Activated naive CD8-positive, alpha-beta T cell treated with anti-CD3 and anti-CD28 coated beads, Interleukin-2, amount 50 U/mL, for 16 hours (primary cell): ENCODE measurements around the gene ZC3H18.

Experiments
- DNase-seq: peaks from one replicate; pipeline ENCODE4 v3.0.0-alpha.2; 2020; ENCODE audit warnings: low read depth, low spot score

Gene ZC3H18

DNA sequence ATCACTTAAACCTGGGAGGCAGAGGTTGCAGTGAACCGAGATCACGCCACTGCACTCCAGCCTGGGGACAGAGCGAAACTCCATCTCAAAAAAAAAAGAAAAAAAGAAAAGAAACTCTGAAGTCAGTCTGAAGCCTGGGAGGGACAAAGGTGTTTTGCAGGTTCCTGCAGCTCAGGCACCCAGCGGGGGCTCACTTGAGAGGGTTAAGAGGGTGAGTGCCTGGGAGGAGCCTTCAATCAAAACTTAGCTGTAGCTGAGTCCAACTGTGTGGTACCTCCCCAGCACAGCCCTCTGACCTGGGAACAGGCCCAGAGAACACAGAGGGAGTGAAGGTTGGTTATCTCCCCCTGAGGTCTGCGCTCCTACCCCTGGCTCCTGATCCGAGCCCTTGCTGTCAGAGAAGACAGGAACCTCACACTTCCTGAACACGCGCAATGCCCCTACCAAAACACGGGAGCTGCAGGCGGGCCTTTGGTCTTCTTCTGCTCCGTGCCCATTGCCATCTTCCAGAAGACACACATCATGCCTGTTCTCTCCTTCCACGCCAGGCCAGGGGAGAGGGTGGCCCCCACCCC is 20.4 kb upstream of the ZC3H18 start:
- no peak for DNase-seq

DNA sequence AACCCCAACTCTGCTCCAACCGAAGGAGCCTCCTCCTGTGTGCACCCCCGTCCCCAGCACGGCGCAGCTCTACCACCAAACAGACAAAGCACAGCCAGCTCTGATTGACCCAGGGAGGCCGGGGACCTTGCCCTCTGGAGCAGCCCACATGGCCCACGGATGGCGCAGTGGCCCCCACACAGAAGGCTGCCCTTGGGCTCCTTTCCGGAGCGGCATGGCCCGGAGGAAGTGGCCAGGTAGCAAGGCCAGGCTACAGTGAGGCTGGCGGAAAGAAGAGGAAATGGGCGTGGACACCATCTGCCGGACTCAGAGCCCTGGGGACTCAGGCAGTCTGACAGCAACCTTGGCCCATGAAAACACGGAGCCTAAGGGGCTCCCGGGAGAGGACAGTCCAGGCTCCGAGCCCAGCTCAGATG is 19.9 kb upstream of the ZC3H18 start:
- no peak for DNase-seq

DNA sequence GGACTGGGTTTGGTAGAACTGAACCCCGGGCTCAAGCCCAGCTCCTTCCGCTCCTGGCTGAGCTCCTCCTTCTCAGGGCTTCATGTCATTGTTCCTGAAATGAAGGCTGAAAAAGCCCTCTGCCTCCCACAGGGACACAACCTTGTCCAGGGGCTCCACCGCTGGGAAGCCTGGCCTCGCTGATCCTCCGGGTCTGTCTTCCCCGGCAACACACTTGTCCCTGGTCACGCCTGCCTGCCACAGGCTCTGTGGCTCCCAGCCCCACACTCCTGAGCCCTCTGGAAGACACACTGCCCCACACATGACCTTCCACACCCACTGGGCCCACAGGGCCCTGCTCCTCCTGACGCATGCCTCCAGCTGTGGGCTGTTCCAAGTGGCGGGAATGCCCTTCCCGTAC is 18.0 kb upstream of the ZC3H18 start:
- DNase-seq = no peak

DNA sequence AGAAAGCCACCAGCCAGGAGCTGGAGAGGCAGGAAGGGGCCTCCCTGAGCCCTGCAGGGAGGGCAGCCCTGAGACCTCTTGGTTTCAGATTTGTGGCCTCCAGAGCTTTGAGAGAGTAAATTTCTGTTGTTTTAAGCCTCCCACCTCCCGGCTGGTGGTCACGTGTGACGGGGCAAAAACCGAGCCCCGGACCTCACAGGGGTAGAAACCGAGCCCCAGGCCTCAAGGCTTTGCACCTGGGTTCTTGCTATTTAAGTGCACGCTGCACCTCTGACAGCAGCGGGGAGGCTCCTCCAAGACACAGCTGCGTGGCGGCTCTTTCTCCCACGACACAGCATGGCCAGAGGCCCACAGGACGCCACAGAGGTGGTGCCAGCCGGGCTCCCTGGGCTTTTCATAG is 17.4 kb upstream of the ZC3H18 start:
- no peak for DNase-seq

- no peak for DNase-seq
Measured at GRCh38 chr16:88553739-88554138, 16.5 kb upstream of the ZC3H18 start.

DNA sequence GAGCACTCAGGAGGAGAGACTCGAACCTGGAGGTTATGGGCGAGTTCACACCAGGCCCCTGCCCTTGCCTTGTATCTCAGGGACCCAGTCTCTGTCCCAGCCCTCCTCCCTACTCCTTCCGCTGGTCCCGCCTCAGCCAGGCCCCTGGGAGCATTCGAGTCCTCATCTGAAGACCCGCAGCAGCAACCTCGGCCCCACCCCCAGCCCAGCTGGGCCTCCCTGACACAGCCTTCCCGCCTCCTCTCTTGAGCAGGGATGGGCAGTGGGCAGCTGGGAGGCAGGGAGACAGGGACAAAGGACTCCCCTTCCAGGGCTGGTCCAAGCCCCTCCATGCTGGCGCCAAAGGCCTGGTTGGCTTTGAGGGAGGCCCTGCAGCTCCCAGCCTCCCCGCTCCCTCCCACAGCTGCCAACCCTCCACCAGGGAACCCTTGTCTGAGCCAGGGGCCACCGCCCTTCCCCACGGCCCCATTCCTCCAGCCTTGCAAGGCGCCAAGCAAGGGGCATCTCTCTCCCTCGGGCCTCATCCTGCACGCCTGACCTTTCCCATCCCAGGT is 15.4 kb upstream of the ZC3H18 start:
- DNase-seq = no peak

- DNase-seq = no peak
Measured at GRCh38 chr16:88556294-88556988, 13.8 kb upstream of the ZC3H18 start.

- DNase-seq = no peak
Measured at GRCh38 chr16:88558457-88559442, 11.5 kb upstream of the ZC3H18 start.

DNA sequence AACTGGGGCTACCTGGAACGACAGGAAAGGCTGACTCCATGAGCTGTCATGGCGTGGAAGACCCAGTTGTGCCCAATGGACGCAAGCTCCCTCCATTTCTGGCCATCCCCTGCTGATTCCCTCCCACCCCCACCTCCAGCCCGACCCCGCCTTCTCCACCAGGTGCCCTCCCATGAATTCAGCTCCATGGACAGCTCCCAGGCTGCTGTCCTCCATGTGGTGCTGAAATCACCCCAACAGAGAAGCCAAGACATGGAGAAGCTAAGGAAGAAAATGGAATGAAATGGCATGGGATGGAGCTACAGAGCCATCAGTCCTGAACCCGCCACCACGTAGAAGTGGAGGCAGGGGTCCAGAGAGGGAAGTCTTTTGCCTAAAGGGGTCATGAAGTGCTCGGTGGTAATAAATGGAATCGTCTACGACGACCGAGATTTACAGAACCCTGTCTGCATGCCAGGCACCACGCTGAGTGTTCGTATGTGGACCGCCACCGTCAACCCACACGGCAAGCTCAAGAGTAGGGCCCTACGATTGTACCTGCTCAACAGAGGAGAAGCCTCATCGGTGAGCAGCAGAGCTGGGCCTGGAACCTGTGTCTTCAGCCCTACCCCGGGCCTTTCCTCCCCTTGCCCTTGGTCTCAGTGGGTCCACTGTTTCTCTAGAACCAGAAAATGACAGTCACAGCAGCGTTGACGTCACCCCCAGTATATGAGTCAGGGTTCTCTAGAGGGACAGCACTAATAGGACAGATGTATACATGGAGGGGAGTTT is 9.3 kb upstream of the ZC3H18 start:
- no peak for DNase-seq

- DNase-seq = peak; percentile 31
Measured at GRCh38 chr16:88561485-88562359, 8.5 kb upstream of the ZC3H18 start.

- DNase-seq = no peak
Measured at GRCh38 chr16:88566158-88566557, 4.0 kb upstream of the ZC3H18 start.

GRCh38 chr16:88568710-88569613 is 1.2 kb upstream of the ZC3H18 start:
- DNase-seq = no peak

DNA sequence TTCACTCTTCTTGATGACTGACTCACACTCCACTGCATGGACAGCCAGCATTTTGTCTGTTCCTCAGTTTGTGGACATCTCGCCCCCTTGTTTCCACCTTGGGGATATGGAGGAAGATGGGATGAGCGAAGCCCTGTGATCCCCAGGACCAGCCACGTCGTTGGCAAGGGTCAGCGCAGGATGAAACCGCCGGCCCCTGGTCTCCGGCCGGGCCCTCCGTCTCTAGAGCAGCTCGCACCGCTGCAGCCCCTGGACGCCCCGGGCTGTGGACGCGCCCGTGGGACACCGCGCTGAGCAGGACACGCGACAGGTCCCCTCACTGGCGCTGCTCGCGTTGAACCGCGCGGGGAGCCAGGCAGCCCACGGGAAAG is 604 bp upstream of the ZC3H18 start:
- DNase-seq = no peak

- DNase-seq = no peak
Measured at GRCh38 chr16:88570691-88571092, 489 bp downstream of the ZC3H18 start.

DNA sequence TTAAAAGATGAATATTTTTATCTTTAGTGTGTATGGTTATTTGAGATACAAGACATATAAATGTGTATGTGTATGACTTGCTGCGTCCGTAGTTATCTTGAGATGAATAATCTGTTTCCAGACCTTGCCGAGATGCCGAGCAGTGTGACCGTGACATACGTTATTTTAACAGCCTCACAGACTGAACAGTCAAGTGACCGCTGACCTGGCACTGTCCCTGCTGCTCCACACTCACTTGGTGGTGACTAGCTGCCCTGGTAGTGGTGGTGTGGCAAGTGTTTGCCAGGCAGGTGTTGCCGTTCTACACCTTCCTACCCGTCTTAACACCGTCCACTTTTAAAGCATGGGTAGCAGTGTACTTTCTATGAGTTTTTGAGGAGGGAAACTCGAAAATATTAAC is 5.0 kb downstream of the ZC3H18 start:
- DNase-seq = no peak

DNA sequence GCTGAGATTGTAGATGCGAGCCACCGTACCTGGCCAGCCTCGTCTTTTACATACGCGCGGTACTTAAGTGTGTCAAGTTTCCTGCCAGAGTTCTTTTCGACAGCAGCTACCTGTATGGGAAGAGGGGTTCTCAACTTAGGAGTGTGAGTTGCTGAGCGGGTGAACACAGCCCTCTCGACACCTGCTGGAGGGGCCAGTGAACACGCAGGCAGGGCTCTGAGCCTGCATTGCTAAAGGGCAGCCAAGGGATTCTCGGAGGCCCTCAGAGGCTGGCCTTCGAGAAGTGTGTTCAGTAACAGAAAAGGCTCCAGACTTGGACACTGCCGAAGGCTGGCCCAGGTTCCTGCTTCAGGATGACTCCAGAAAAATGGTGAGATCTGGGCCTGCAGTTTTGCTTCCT is 6.1 kb downstream of the ZC3H18 start:
- DNase-seq = no peak

GRCh38 chr16:88577166-88577565 is 7.0 kb downstream of the ZC3H18 start:
- no peak for DNase-seq

GRCh38 chr16:88578446-88579313 is 8.5 kb downstream of the ZC3H18 start:
- no peak for DNase-seq
